GM19468 (cell line): Measurements from ENCODE around the gene GNAI1.

Experiments
- ATAC-seq: cut with Tn5 transposase; IDR thresholded peaks from one replicate; pipeline ENCODE4 v1.9.1; 2021; ENCODE audit warnings: mild to moderate bottlenecking, moderate library complexity, moderate number of reproducible peaks; ENCODE audit not compliant: unreplicated experiment; ENCODE audit errors: extremely low read depth

GNAI1 gene

DNA sequence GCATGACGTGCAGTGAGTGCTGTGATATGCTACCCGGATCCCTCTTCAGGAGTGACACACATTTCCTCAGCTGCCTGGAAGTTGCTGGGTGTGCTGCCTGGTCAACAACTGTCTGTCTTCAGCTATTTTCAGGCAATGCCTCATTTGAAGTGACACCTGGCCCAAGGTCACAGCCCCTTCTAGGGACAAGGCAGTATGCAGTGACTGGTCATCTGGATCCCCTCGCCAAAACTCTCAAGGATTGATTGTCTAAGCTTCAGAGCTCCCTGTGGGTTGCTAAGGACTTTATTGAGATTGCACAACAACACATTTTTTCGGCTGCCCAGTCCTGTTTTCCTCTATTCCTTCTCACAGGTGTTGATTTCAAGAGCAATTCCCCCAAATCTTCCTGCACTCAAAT lies 108.8 kb downstream of the GNAI1 start:
- no peak for ATAC-seq

DNA sequence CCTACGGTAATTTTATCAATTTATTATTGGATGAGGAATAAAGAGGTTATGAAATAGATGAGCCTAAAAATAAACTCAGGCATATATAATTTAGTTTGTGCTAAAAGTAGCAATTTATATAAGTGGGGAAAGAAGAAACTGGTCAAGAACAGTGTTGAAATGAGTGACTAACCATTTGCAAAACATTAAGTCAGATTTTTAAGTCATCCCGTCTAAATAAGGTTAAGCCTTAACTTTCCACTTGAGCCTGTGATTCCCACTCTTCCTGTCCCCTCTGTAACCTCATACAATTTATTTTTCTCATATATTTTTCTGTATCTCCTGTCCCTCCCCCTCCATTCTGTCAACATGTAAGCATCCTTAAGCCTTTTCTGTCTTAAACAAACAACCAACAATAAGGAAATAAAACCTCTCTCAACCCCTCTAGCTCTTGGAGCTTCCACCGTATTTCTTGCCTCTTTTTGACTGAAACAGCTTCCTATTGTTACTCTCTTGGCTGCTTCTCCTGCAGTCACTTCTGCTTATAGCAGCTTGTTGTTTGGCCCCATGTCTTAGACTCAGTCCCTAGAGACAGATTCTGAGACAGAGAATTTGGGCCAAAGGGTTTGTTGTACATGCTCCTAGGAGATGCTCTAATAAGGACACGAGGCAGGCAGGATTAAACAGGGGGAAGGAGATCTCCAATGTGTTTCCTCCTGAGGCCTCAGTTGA lies 109.7 kb downstream of the GNAI1 start:
- ATAC-seq = no peak

DNA sequence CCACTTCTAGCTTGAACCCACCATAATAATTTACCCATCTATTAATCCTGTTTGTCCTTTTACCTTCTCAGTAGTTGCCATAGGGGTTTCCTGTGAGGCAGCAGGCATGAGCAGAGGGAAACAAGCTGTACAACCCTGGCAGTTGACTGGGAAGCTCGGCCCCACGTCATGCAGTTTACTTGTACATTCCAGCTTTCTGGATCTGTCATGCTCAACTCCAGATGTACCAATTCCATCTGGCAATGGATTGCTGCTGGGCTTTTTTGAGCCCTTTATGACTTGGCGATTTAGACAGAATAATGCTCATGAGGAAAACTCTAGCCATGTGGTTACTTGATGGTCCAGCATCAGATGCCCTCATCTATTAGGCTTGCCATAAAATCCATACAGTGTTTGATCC lies 112.5 kb downstream of the GNAI1 start:
- ATAC-seq = no peak

DNA sequence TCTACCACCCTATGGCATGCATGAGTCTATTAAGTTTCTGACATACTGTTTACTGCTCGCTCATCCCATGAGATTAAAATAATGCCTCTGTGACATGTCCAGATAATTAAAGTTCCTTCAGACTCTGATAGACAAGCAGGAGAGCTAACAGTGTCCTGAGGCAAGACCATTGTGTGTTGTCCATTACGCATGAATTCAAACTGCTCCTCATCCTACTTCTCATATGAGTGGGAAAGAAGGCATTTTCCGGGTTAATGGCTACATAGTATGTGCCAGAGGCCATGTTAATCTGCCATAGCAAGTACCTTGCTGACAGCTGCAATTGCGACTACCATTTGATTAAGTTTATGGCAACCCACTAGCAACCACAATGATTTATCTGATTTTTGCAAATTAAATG lies 113.3 kb downstream of the GNAI1 start:
- no peak for ATAC-seq

DNA sequence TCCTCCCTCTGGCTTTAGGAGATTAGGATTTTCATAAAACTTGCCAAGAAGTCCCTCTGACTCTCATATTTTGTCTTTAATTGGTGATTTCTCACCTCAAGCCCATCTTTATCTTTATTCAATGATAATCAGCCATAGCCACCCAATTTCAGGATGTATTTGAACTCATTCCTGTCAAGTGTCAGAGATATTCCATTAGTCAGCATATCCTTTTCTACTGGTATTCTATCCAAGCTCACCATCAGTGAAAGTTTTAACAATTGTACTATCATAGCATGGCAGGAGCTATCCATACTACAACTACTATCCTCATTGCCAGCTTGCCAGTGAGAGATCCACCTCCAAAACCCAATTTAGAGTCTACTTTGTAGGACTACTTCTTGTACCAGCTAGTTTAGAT lies 114.6 kb downstream of the GNAI1 start:
- ATAC-seq = no peak

DNA sequence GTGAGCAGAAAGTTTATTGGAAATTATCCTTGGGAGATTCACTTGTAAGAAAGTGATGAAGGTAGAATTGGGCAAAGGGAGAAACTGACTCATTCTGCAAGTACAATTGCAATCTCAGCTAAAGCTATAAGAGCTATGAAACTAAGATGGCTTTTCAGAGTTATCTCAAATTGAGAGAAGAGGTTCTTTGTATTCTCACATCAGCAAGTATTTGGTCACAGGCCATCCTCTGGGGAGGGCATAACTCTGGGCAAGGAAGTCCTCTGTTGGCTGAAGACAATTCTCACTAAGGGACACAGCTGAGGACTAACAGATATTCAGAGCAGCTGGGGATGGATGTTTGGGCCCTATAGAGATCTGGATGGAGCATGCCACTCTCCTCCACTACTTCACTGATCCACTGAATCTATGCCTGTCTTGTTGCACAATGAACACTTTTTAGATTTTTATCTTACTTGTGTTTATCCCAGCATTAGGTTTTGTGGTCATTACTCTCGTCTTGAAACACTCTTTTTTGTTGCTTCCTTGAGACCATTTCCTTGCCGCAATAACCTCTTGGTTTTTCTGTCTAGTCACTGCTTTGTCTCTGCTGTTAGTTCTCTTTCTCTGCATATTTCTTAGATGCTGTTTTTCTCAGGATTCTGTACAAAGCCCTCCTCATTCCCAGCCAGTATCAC lies 115.1 kb downstream of the GNAI1 start:
- no peak for ATAC-seq

DNA sequence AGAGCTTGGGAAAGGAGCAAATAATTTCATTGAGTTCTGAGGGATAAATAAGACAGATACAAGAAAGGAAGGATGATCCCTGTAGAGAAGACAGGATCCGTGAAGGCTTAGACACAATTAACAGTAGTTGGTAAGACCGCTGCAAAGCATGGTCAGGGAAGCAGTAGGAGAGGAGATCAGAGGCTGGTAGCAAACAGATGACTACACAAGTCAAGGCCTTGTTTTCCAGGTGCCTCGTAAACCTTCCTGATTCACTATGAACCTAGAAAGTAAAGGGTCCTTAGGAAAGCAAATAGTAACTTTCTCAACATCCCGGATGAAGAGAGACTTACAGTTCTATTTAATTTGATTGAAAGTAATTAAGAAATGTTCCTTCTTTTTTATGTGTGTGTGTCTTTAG lies 118.6 kb downstream of the GNAI1 start:
- ATAC-seq = no peak

DNA sequence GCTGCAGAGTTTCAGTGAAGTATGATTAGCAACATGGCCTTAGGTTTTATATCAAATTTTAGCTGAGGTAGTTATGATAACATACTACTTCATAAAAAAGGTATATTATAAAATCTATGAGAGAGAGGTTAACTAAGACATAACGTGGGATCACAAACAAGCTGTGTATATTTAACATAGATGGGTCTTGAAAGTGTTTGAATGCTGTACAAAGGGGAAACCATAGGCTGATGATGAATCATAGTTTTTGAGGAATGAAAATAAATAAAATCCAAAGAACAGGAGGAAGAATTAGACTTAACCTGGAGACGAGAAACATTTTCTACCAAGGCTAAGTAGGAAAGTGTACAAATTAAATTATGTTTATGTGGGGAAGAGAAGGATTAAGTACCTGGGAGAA lies 119.0 kb downstream of the GNAI1 start:
- no peak for ATAC-seq

DNA sequence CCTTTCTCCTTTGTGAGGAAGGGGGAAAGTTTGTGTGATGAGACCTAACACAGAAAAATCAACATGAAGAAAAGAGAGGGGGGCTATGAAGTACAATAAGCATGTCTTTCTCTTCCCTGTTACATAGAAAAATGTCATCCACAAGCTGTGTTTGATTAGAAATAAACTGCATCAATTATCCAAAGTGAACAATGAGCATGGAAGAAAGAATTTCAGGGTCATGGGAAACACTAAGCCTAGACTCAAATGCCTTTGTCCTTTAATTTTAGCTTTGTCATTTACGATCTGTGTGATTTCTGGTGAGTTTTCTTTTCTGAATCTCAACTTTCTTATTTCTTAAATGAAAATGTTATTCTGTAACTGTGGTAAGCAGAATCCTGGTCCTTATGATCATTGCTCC lies 121.0 kb downstream of the GNAI1 start:
- no peak for ATAC-seq

DNA sequence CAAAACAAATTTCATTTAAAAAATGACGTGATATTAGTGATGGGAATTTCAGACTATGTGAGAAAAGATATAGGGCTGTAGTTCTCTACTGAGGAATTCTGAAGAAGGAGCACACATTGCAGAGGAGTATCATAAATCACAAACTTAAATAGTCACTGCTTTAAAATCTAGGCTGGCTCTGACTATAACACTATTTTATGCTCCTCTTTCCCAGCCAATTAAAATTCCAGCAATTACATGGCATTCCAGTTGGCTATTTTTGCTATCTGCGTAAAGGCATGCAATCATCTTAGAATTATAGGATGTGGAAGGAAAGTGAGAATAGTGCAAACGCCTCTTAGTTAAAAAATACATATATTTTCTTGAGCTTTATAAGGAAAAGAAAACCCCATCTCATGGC lies 123.1 kb downstream of the GNAI1 start:
- no peak for ATAC-seq

DNA sequence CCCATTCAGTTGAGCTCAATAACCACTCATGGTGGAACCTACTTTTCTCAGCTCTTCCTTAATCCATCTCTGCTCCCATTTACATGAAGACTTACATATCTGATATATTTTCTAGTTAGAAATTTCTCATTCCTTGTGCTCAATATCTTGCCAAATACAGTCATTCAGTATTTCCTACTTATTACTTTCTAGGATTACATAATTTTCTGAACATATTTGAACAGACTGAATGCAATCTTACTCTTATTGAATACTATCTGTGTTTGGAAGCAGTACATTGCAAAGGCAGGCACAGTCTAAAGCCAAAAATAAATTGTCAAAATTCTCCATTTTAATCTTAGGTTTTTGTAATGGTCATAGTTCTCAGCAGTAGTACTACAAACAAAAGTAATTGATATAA lies 126.0 kb downstream of the GNAI1 start:
- no peak for ATAC-seq

DNA sequence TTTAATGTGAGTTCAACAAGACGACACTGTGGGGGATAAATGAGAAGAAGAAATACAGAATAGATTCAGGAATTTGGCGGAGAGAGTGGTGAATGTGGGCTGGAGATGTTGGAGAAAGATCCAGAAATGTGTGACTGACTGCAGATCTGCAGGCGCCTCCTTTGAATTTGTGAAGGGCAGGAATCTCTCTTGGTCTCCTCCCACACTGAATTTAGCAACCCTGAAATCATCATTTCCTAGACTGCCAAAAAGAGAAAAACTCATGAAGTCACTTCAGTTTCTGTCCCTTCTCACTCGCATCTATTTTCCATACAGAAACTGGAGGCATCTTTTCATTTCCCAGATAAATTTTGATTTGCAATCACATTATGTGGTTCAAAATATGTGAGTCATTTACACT lies 128.7 kb downstream of the GNAI1 start:
- ATAC-seq = no peak

DNA sequence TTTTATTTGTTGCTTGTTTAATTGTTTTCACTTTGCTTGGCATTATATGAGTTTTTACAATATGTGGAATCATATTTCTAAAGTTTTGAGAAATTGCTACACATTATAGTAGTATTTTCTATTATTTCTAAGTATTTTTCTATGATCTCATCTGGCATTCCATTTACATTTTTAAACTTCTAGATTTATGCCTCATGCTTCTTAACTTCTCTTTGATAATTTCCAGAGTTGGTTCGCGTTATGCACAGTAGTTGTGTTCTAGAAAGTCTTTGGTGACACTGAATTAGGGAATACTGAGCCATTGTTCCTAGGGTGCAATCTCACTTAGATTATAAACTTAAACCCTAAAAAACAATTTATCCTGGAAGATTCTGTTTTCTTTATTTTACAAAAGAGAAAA lies 129.2 kb downstream of the GNAI1 start:
- no peak for ATAC-seq

DNA sequence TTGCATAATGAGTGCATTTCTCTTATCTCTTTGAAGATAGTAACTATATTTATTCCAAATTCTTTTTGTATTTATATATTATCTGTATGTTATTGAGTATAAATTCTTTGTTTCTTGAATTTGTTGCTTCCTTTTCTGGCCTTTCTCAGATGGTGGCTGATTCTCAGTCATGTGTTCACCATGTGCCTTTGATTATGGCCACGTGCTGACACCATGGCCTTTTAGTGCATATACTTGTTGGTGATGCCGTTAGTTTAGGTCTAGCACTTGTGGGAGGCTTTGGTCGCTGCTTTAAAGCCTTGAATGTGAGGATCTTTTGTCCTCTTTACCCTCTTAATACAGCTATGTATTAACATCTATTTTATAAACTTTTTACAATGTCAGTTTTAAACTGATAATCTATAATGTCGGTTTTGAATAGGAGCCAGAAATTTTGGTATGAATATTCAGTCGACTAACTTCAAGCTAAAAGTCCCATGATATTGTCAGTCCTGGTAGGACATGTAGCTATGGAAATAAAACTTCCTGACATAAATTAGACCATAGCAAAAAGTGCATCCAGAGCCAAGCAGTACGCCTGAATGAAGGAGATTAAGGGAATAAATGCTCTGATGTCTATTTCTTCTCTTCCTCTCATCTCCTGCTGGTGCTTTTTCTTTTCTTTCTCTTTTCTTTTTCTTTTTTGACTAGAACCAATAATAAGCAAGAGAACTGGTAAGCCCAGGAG lies 130.3 kb downstream of the GNAI1 start:
- ATAC-seq = no peak

DNA sequence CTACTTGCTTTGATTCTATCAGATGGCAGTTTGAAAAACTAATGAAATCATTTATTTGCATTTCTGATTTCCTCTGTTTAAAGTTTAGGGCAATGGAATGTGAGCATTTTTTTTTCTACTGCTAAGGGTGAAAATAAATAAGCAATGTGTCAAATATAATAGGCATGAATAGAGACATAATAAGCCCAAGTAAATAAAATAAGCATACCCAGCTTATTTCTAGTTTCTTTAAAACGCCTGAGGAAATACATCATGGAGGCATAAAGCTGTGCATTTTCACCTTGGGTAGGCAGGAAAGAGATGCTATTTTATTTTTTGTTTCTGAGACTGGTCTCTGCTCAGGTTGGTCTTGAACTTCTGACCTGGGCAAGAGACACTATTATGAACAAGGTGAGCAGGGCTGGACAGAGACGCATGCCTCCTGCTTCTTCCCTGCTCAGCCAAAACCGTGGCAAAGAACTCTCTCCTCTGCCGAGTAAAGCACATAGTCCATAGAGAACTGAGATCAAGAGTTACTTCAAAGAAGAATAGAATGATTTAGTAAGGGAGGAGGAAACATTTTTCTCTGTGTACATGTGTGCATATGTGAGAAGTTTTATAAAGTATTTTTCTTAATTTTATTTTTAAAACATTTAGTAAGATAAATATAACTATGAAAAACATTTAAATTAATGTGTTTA lies 138.1 kb downstream of the GNAI1 start:
- ATAC-seq = no peak

DNA sequence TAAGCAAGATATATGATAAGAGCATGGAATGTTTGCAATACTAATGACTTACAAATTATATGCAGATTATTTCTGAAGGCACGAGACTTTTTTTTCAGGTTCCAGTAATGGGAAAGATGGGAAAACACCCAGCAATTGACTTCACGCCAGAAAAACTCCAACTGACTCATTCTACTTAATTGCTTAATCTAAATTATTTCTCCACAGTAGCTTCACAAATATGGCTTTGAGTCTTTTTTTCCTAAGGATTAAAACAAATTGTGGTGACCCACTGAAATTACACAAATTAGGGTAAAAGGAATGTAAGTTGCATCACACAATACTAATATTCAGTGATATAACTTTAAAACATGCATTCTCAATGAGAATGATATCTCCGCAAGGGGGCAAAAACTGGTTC lies 138.7 kb downstream of the GNAI1 start:
- no peak for ATAC-seq

DNA sequence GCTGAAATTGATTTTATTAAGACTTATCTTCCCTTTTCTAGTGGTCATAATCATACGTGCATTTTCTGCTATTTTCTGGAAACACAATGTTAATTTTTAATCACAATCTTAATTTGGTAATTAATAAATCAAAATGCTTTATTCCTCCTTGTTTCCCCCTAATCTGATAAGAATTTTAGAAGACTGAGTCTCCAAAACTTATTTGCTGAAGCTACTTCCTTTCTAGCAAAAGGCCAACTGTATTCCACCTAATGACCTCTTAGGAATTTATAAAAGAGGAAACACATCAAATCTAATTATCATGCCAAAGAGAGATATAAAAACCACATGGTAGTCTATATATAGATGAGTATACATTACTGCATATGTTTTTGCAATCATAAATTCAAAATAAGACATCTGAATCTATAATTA lies 140.6 kb downstream of the GNAI1 start:
- no peak for ATAC-seq
